ENCODE measurements around the gene ATOH8.
"Not testable (repeated sequence)": the region's sequence is repeated elsewhere in the genome, so short reads cannot be mapped to it uniquely, and the experiment has no call there.

ATOH8 gene

DNA sequence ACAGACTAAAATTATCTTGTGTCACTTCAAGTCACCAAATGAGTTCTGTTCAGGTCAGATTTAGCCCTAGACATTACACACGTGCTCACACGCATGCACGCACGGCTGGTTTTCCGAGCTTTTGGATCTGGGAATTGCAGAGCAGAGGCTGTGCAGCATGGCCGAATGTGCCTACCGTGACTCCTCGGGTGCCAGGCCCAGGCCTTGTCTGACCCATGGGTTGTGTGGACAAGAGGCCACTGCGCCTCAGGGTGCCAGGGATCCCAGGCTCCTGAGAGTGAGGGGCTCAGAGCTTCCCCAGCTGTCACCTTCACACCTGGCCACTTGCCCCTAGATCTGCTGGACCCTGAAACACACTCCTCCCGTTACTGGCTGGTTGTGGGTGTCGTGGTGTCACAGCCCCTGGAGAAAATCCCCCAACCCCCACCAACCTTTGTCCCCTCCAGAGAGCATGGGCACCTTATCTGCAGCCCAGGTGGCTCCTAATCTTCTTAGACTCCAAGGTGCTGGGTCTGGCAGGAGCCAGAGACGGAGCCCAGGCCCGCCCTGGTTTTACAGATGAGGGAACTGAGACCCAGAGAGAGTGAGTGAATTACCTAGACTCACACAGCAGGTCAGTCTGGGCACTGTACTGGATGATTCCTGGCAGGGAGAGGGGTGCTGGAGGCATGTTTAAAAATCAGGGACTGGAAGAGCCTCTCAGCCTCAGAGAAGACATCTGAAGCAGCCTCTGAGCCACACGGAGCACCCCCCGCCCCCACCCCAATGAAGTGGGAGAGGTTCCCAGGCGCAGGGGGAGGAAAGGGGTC lies 56.8 kb downstream of the ATOH8 start:
- DNase-seq: no peak

DNA sequence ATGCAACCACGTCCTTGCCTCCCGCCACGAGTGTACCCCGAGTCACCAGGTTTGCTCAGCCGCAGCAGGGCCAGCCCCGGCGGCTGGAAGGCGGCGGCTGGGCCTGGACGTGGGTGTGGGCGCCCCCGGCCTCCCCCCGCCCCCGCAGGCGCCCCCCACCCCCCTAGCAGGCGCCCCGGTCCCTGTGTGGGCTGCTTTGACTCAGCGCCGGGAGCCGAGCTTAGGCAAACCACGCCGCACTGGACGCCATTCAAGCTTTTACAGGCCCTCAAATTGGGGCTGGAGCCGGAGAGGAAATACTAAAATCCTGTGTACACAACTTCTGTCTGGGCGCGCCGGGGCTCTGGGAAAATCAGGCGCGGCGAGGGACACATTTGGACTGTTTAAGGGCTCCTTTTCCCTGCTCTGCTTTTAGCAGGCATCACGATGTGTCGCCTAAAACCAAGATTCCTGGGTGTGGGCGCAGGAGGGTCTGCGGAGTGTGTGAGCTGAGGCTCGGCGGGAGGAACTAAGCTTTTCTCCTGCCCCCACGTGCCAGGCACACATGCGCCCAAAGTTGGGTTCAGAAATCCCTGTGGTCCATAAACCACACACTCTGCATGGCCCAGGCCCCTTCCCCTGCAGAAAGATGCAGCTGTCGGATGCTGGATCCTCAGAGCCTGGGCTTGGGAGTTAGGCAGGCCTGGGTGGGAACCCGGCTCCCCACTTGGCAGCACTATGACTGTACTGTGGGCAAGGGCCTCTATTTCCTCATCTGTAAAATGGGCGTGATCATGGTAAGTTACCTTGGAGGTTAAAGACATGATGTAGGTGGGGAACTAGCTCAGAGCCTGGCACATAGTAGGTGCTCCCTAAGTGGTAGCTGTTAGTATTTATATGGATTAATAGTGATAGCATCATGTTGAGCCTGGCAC lies 57.6 kb downstream of the ATOH8 start:
- DNase-seq: no peak

GRCh38 chr2:85812094-85812735 lies 58.4 kb downstream of the ATOH8 start:
- no peak for DNase-seq

- DNase-seq: no peak
Measured at GRCh38 chr2:85813211-85813981, 59.6 kb downstream of the ATOH8 start.

DNA sequence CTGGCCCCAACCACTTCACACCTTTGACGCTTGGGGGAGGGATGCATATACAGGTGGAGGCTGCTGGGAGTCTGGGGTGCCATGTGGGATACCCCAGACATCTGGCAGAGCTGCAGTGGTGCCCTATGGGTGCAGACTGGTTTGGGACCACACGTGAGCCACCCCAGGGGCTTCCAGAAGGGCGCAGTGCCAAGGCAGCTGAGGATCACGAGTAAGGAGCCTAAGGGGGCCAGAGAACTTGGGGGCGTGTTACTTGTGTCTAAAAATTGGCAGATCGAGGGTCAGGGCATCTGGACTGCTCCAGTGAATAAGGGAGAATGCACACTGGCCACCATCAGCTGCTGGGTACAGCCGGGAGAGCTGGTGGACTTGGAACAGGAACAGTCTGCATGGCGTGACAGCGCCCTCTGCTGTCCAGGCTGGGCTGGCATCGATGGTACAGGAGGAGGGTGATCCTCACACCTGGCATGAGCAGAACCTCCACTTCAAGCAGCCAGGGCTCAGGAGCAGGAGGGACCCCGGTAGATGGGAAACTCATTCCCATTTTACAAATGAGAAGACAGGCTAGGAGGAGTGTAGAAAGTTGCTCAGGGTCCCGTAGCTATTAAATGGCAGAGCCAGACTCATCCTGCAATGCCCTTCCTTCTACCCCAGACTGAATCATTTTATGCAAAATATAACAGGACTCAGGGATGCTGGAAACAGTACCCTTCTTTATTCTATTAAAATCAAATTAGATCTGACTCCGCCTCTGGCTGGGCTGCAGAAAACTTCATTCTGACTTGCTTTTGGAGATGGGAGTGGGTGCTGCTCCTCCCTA lies 60.4 kb downstream of the ATOH8 start:
- DNase-seq: peak; percentile 64 to 78

- no peak for DNase-seq
Measured at GRCh38 chr2:85814802-85815550, 61.2 kb downstream of the ATOH8 start.

- DNase-seq: no peak
Measured at GRCh38 chr2:85819811-85820510, 66.2 kb downstream of the ATOH8 start.

DNA sequence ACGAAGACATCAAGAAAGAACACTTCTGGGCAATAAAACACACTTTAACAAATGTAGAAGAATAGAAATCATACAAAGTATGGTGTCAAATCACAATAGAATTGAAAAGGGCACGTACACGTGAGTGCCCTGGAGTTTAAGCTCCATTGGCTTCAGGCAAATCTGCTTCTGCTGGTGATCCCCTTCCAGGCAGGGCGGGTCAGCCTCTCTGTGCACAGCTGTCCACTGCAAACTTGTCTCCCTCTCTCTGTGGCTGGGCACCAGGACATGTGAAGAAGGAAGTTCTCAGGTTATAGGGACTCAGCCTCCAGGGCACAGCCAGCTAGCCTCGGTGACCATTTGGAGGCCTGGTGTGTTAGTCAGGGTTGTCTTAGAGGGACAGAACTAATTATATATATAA lies 69.0 kb downstream of the ATOH8 start:
- no peak for DNase-seq

- DNase-seq: no peak
Measured at GRCh38 chr2:85823951-85824350, 70.2 kb downstream of the ATOH8 start.

- DNase-seq: peak; percentile 79 to 84
Measured at GRCh38 chr2:85826990-85827878, 73.4 kb downstream of the ATOH8 start.

GRCh38 chr2:85827879-85828569 lies 74.2 kb downstream of the ATOH8 start:
- no peak for DNase-seq

- no peak for DNase-seq
Measured at GRCh38 chr2:85828725-85829124, 74.9 kb downstream of the ATOH8 start.

DNA sequence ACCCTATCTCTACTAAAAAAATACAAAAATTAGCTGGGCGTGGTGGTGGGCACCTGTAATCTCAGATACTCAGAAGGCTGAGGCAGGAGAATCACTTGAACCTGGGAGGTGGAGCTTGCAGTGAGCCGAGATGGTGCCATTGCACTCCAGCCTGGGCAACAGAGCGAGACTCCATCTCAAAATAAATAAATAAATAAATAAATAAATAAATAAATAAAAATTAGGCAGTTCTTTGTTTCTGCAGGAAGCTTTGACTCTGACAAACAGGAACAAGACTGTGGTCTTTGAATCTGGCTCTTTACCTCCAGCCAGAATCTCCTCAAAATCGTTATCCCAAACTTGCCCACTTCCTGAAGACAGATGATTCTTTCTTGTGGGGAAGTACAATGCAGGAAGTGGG lies 75.6 kb downstream of the ATOH8 start:
- DNase-seq: not testable (repeated sequence)

DNA sequence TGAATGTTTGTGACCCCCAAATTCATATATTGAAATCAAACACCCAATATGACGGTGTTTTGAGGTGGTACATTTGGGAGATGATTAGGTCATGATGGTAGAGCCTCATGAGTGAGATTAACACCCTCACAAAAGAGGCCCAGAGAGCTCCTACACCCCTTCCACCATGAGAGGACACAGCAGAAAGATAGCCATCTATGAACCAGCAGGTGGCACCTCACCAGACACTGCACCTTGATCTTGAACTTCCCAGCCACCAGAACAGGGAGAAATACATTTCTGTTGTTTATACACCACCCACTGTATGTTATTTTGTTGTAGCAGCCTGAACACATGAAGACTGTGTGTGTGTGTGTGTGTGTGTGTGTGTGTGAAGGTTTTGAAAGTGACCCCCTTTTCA lies 76.9 kb downstream of the ATOH8 start:
- no peak for DNase-seq

- DNase-seq: no peak
Measured at GRCh38 chr2:85831735-85832134, 77.9 kb downstream of the ATOH8 start.

GRCh38 chr2:85834466-85834865 lies 80.7 kb downstream of the ATOH8 start:
- DNase-seq: no peak
